CD14-positive monocyte (primary cell): ENCODE data around the gene ZNF865. TPM values are rescaled to one million over a fixed set of nuclear protein-coding genes. Genes with fewer than 3 reads are reported as not detected.
A peak's percentile ranks its signal among the peaks of the same experiment; 100 is the strongest.

ENCODE experiments used
- DNase-seq, 3 donors: peaks; one replicate each; pipeline ENCODE4 v3.0.0-alpha.2; 2011 to 2022
- H2AFZ ChIP-seq: 2 replicates; pipeline ENCODE4 v1.6.0; 2012; ENCODE audit warnings: mild to moderate bottlenecking, low read depth, low read length, inconsistent platforms; ENCODE audit not compliant: insufficient read depth, poor library complexity, severe bottlenecking
- H3K27ac ChIP-seq, 2 donors: 1 replicate in 1 of 2; 2 replicates in 1 of 2; pipeline ENCODE4 v1.5.1; 2012 to 2013; ENCODE audit warnings: low read length in 2 of 2, control low read depth in 1 of 2, inconsistent platforms in 1 of 2, low read depth in 1 of 2, mild to moderate bottlenecking in 1 of 2
- H3K27me3 ChIP-seq, 2 donors: one replicate each; pipeline versions ENCODE4 v1.6.0 to v1.6.1; 2011 to 2013; ENCODE audit warnings: low read length in 2 of 2; ENCODE audit not compliant: control insufficient read depth in 2 of 2, insufficient read depth in 2 of 2
- H3K36me3 ChIP-seq, 2 donors: replicated peaks in 1 of 2; 1 replicate in 1 of 2; 2 replicates in 1 of 2; pipeline versions ENCODE4 v1.5.1 to v1.6.1; 2012 to 2013; ENCODE audit warnings: low read length in 2 of 2, control low read depth in 1 of 2, inconsistent platforms in 1 of 2, mild to moderate bottlenecking in 1 of 2; ENCODE audit not compliant: insufficient read depth in 2 of 2, control insufficient read depth in 1 of 2
- H3K4me1 ChIP-seq, 2 donors: 1 replicate in 1 of 2; 2 replicates in 1 of 2; pipeline versions ENCODE4 v1.5.1 to v1.6.1; 2012 to 2013; ENCODE audit warnings: low read length in 2 of 2, control low read depth in 1 of 2, inconsistent platforms in 1 of 2, mild to moderate bottlenecking in 1 of 2, moderate library complexity in 1 of 2; ENCODE audit not compliant: insufficient read depth in 2 of 2, control insufficient read depth in 1 of 2
- H3K4me2 ChIP-seq: replicated peaks from 2 replicates; pipeline ENCODE3; 2012; ENCODE audit warnings: low read length, moderate library complexity, mild to moderate bottlenecking; ENCODE audit not compliant: poor library complexity, severe bottlenecking; ENCODE audit errors: extremely low read depth
- H3K4me3 ChIP-seq, 3 experiments: fragments of 200-600 bp in 1 of 3; sonication (generic) in 1 of 3; replicated peaks in 1 of 3; 1 replicate in 2 of 3; 2 replicates in 1 of 3; pipeline ENCODE4 v1.5.1; 2011 to 2013; ENCODE audit warnings: low read length in 3 of 3, mild to moderate bottlenecking in 3 of 3, control low read depth in 2 of 3, low read depth in 2 of 3, inconsistent platforms in 1 of 3, moderate library complexity in 1 of 3
- H3K79me2 ChIP-seq: 2 replicates; pipeline ENCODE4 v1.6.0; 2012; ENCODE audit warnings: mild to moderate bottlenecking, control low read depth, inconsistent platforms, low read length, moderate library complexity; ENCODE audit not compliant: insufficient read depth
- H3K9ac ChIP-seq: 2 replicates; pipeline ENCODE4 v1.6.0; 2017; ENCODE audit warnings: low read length, mild to moderate bottlenecking; ENCODE audit not compliant: insufficient read depth, poor library complexity, severe bottlenecking
- H3K9me3 ChIP-seq, 2 donors: replicated peaks in 1 of 2; 1 replicate in 1 of 2; 2 replicates in 1 of 2; pipeline versions ENCODE4 v1.5.1 to v1.6.1; 2012 to 2013; ENCODE audit warnings: low read length in 2 of 2, control low read depth in 1 of 2; ENCODE audit not compliant: control insufficient read depth in 1 of 2, insufficient read depth in 1 of 2
- H4K20me1 ChIP-seq: 2 replicates; pipeline ENCODE4 v1.6.0; 2012; ENCODE audit warnings: mild to moderate bottlenecking, low read length, control low read depth, moderate library complexity; ENCODE audit not compliant: insufficient read depth
- H3K27ac Mint-ChIP-seq, 7 donors: one replicate each; pipeline ENCODE4 v1.8.0; 2020; ENCODE audit warnings: mild to moderate bottlenecking in 7 of 7, mixed read lengths in 7 of 7, moderate library complexity in 6 of 7, inconsistent platforms in 2 of 7
- H3K27me3 Mint-ChIP-seq, 3 donors: one replicate each; pipeline ENCODE4 v1.8.0; 2021 to 2022; ENCODE audit warnings: low read depth in 3 of 3, mild to moderate bottlenecking in 3 of 3, mixed read lengths in 3 of 3, moderate library complexity in 3 of 3, inconsistent platforms in 1 of 3
- H3K36me3 Mint-ChIP-seq, 2 donors: one replicate each; pipeline ENCODE4 v1.8.0; 2020; ENCODE audit warnings: mixed read lengths in 2 of 2, inconsistent platforms in 1 of 2, mild to moderate bottlenecking in 1 of 2
- H3K4me1 Mint-ChIP-seq: one replicate; pipeline ENCODE4 v1.8.0; 2020; ENCODE audit warnings: mild to moderate bottlenecking, mixed read lengths
- H3K4me3 Mint-ChIP-seq, 2 donors: one replicate each; pipeline ENCODE4 v1.8.0; 2020; ENCODE audit warnings: mild to moderate bottlenecking in 2 of 2, mixed read lengths in 2 of 2, moderate library complexity in 1 of 2
- H3K9me3 Mint-ChIP-seq, 7 donors: one replicate each; pipeline ENCODE4 v1.8.0; 2020 to 2022; ENCODE audit warnings: mixed read lengths in 7 of 7, mild to moderate bottlenecking in 6 of 7, moderate library complexity in 6 of 7, inconsistent platforms in 2 of 7
- WGBS: methylation state at CpG from one replicate; pipeline ENCODE4 v1.1.5; 2013; ENCODE audit warnings: missing lambda C conversion rate; ENCODE audit not compliant: insufficient coverage; 5-methylcytosine and 5-hydroxymethylcytosine counted together
- intact Hi-C, 2 donors: fragments of 100-400 bp; cut with micrococcal nuclease; formaldehyde crosslinking; loops; one replicate each; pipeline versions ENCODE4 v1.15.0 to v1.15.1; 2023
- polyA plus RNA-seq, 3 donors: library from polyadenylated mRNA; depleted of rRNA in 1 of 3; unstranded in 2 of 3; stranded (reverse) in 1 of 3; fragments of 300-500 nt in 2 of 3; fragments of >200 nt in 1 of 3; fragmentation: Illumina TruSeq in 2 of 3; gene quantifications; 1 replicate in 2 of 3; 2 replicates in 1 of 3; pipeline ENCODE4 v1.2.3, GENCODE V29; 2012 to 2021
- TF ChIP-seq, protein P1 (sequence below): fragments of 200-600 bp; IDR thresholded peaks from one replicate; pipeline ENCODE4 v1.8.0; 2022; ENCODE audit warnings: antibody characterized with exemption, mild to moderate bottlenecking

Gene ZNF865
- polyA plus RNA-seq, 3 donors, result 0.03 to 6.0 (median 0.07) TPM

DNA sequence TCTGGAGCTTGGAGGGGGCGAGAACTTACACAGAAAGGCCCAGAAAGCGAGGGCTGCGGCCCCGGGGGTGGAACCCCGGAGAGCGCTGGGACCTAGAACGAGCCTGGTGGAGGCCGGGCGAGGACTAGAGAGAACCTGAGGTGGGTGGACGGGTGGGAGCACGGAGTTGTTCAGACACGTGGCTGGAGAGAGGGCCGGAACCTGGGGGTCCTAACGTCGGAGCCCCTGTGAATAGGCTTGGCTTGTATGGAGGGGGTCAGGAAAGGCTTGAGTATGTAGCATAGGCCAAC is 38.4 kb downstream of the ZNF865 start:
- Mint-ChIP-seq H3K9me3 (peaks cover 0 to 7% (median 5%) of the 10 kb centered on the region in 7 donors), H3K36me3 (peaks cover 10 to 24% of the 10 kb centered on the region in 2 donors), H3K4me1 (peaks cover 60% of the 10 kb centered on the region), H3K27ac (peak overlapping the region; percentile 53 to 91 (median 82)), H3K27me3 (peaks cover 5 to 28% (median 23%) of the 10 kb centered on the region in 3 donors), H3K4me3 (peak overlapping the region; percentile 87 to 91)
- peak overlapping the region; percentile 74 for H2AFZ ChIP-seq
- no peak for DNase-seq
- peaks cover 61 to 76% of the 10 kb centered on the region in 2 donors for H3K4me1 ChIP-seq
- WGBS, result under 1% methylated on average over 15 of the region's 15 CpGs
- H3K36me3 ChIP-seq, result peaks cover 11 to 13% of the 10 kb centered on the region in 2 donors
- peak overlapping the region; percentile 28 to 91 for H3K27ac ChIP-seq
- TF ChIP-seq, protein P1, sequence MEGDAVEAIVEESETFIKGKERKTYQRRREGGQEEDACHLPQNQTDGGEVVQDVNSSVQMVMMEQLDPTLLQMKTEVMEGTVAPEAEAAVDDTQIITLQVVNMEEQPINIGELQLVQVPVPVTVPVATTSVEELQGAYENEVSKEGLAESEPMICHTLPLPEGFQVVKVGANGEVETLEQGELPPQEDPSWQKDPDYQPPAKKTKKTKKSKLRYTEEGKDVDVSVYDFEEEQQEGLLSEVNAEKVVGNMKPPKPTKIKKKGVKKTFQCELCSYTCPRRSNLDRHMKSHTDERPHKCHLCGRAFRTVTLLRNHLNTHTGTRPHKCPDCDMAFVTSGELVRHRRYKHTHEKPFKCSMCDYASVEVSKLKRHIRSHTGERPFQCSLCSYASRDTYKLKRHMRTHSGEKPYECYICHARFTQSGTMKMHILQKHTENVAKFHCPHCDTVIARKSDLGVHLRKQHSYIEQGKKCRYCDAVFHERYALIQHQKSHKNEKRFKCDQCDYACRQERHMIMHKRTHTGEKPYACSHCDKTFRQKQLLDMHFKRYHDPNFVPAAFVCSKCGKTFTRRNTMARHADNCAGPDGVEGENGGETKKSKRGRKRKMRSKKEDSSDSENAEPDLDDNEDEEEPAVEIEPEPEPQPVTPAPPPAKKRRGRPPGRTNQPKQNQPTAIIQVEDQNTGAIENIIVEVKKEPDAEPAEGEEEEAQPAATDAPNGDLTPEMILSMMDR, result no peak
- peaks cover 0 to 3% of the 10 kb centered on the region in 2 donors for H3K9me3 ChIP-seq
- intact Hi-C loops, result loop anchor here in 1 of 2 donors (5.0 kb wide), 1 partner anchor 37 kb away; the partner anchor contains the start of gene ZNF865
- peak overlapping the region; percentile 46 to 83 (median 59) for H3K4me3 ChIP-seq
- H3K79me2 ChIP-seq, result peaks cover 31% of the 10 kb centered on the region
- H3K27me3 ChIP-seq, result peaks cover 0 to 5% of the 10 kb centered on the region in 2 donors
- peak overlapping the region; percentile 74 for H3K9ac ChIP-seq
- peaks cover 16% of the 10 kb centered on the region for H4K20me1 ChIP-seq
- peak overlapping the region; percentile 96 for H3K4me2 ChIP-seq

DNA sequence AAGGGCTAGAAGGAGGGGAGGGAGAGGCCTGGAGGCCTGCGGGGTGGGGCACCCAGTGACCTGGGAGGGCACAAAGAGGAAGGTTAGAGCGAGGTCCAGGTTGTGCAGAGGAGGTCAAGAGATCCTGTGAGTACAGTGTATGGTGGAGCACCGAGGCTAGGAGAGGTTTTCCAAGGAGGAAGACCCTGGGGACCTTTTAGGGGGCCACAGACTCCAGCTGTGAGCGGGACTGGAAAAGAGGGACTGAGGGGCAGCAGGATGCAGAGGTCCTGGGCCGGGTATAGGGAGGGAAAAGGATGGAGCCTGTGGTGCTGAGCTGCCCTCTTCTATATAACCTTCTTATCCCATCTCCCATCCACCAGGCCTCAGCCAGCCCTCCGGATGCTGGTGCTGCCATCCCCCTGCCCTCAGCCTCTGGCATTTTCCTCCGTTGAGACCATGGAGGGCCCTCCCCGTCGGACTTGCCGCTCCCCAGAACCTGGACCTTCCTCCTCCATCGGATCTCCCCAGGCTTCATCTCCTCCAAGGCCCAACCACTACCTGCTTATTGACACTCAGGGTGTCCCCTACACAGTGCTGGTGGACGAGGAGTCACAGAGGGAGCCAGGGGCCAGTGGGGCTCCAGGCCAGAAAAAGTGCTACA is 38.9 kb downstream of the ZNF865 start:
- Mint-ChIP-seq H3K9me3 (peaks cover 0 to 7% (median 4%) of the 10 kb centered on the region in 7 donors), H3K27ac (peak overlapping the region in 6 of 7 donors; percentile 53 to 91 (median 81)), H3K36me3 (peaks cover 10 to 22% of the 10 kb centered on the region in 2 donors), H3K4me1 (peaks cover 62% of the 10 kb centered on the region), H3K4me3 (peak overlapping the region; percentile 87 to 91), H3K27me3 (peaks cover 7 to 29% (median 21%) of the 10 kb centered on the region in 3 donors)
- TF ChIP-seq, protein P1, result no peak
- H3K27ac ChIP-seq, result peak overlapping the region in 1 of 2 donors; percentile 91
- peaks cover 11 to 13% of the 10 kb centered on the region in 2 donors for H3K36me3 ChIP-seq
- peaks cover 0 to 5% of the 10 kb centered on the region in 2 donors for H3K27me3 ChIP-seq
- H3K79me2 ChIP-seq, result peaks cover 31% of the 10 kb centered on the region
- H3K4me1 ChIP-seq, result peaks cover 66 to 77% of the 10 kb centered on the region in 2 donors
- intact Hi-C loops, result loop anchor here in 1 of 2 donors (5.0 kb wide), 1 partner anchor 37 kb away; the partner anchor contains the start of gene ZNF865
- H3K9me3 ChIP-seq, result peaks cover 0 to 3% of the 10 kb centered on the region in 2 donors
- no peak for DNase-seq
- WGBS, result 67% methylated on average over 10 of the region's 12 CpGs
- H4K20me1 ChIP-seq, result peaks cover 12% of the 10 kb centered on the region
- peak overlapping the region; percentile 96 for H3K4me2 ChIP-seq
- peak overlapping the region; percentile 46 to 83 (median 59) for H3K4me3 ChIP-seq
- H3K9ac ChIP-seq, result peak overlapping the region; percentile 74
- H2AFZ ChIP-seq, result peak overlapping the region; percentile 74
